Measurements from ENCODE around the gene UST. TPM values are rescaled to one million over a fixed set of nuclear protein-coding genes. Genes with fewer than 3 reads are reported as not detected.

UST gene
- total RNA-seq, 1 experiment from 2014 or later, result 6.1 TPM

DNA sequence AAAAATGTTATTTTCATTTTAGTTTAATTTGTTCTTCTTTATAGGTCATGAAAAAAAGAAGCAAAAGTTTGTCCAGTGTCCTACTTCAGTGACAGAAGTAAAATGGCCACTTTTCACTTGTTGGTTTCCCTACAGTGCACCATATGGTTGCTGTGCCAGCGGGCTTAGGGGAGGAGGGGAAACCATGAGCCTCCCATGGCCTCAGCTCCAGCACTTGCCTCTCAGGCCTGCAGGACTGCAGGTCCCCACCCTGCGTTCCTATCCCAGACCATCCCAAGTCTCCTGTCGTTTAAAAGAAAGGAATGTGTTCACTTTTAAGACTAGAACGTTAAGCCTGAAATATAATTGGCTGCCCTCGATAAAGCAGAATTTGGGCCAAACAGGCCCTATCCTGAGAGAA, 360.7 kb downstream of the UST start:
- H3K27ac ChIP-seq (ENCODE audit: low read depth, low read length), result no peak overlapping the region
- ChIA-PET CTCF (no interaction called here), POLR2A (no interaction called here), RAD21 (ENCODE audit: low non-redundant PET in 1 of 2, low total read pairs in 2 of 2, uncharacterized antibody in 2 of 2, unreplicated experiment in 2 of 2) (no interaction called here)
- no peaks in the 10 kb centered on the region for H3K79me2 ChIP-seq (ENCODE audit: insufficient read depth, low read length)
- H3K27me3 ChIP-seq (ENCODE audit: insufficient read depth, low read length), result no peaks in the 10 kb centered on the region
- no peaks in the 10 kb centered on the region for H3K4me1 ChIP-seq (ENCODE audit: control insufficient read depth in 1 of 2, insufficient read depth in 2 of 2, low read length in 2 of 2)
- no peak overlapping the region for H2AFZ ChIP-seq (ENCODE audit: low read depth, low read length, poor library complexity, severe bottlenecking)
- no peak overlapping the region for H3K4me2 ChIP-seq (ENCODE audit: low read length)
- H3K4me3 ChIP-seq (replicated peaks in 1 of 2; ENCODE audit: low read depth in 1 of 2, low read length in 2 of 2), result no peak overlapping the region
- DNase-seq (ENCODE audit: low read depth, low spot score), result no peak
- H3K36me3 ChIP-seq (ENCODE audit: control insufficient read depth in 1 of 2, insufficient read depth in 2 of 2, low read length in 2 of 2), result no peaks in the 10 kb centered on the region
- H3K9me3 ChIP-seq (ENCODE audit: control insufficient read depth in 1 of 2, insufficient read depth in 1 of 2, low read depth in 1 of 2, low read length in 2 of 2), result no peaks in the 10 kb centered on the region
- TF ChIP-seq TCF7L2 (IDR thresholded peaks at IDR 0.05; ENCODE audit: borderline replicate concordance, extremely low read depth, insufficient read depth, insufficient read length) (no peak), SIN3A (IDR thresholded peaks at IDR 0.05; ENCODE audit: low read depth) (no peak), ELF1 (IDR thresholded peaks at IDR 0.05; ENCODE audit: borderline replicate concordance, low read depth) (no peak), ZNF274 (IDR thresholded peaks at IDR 0.05; ENCODE audit: low read depth, low read length) (no peak), SP1 (IDR thresholded peaks at IDR 0.05; ENCODE audit: low read depth) (no peak), JUND (IDR thresholded peaks at IDR 0.05) (no peak), CBX3 (IDR thresholded peaks at IDR 0.05; ENCODE audit: low read depth) (no peak), CEBPB (IDR thresholded peaks at IDR 0.05; ENCODE audit: low read depth) (no peak), POLR2AphosphoS5 (IDR thresholded peaks at IDR 0.05; ENCODE audit: low read depth, low read length) (no peak), EGR1 (IDR thresholded peaks at IDR 0.05; ENCODE audit: low read depth) (no peak), RAD21 (IDR thresholded peaks at IDR 0.05; ENCODE audit: low read depth) (no peak), EZH2 (IDR thresholded peaks at IDR 0.05) (no peak), ZFX (IDR thresholded peaks at IDR 0.05) (no peak), SRF (IDR thresholded peaks at IDR 0.05; ENCODE audit: low read depth) (no peak), YY1 (IDR thresholded peaks at IDR 0.05; ENCODE audit: extremely low read depth, insufficient replicate concordance, low read depth, low read length) (no peak), POLR2A (IDR thresholded peaks at IDR 0.05; ENCODE audit: borderline replicate concordance, extremely low read depth, insufficient read depth, insufficient read length) (no peak)
- TF ChIP-seq, protein P1, sequence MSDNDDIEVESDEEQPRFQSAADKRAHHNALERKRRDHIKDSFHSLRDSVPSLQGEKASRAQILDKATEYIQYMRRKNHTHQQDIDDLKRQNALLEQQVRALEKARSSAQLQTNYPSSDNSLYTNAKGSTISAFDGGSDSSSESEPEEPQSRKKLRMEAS (IDR thresholded peaks at IDR 0.05), result no peak
- TF ChIP-seq, protein P2, sequence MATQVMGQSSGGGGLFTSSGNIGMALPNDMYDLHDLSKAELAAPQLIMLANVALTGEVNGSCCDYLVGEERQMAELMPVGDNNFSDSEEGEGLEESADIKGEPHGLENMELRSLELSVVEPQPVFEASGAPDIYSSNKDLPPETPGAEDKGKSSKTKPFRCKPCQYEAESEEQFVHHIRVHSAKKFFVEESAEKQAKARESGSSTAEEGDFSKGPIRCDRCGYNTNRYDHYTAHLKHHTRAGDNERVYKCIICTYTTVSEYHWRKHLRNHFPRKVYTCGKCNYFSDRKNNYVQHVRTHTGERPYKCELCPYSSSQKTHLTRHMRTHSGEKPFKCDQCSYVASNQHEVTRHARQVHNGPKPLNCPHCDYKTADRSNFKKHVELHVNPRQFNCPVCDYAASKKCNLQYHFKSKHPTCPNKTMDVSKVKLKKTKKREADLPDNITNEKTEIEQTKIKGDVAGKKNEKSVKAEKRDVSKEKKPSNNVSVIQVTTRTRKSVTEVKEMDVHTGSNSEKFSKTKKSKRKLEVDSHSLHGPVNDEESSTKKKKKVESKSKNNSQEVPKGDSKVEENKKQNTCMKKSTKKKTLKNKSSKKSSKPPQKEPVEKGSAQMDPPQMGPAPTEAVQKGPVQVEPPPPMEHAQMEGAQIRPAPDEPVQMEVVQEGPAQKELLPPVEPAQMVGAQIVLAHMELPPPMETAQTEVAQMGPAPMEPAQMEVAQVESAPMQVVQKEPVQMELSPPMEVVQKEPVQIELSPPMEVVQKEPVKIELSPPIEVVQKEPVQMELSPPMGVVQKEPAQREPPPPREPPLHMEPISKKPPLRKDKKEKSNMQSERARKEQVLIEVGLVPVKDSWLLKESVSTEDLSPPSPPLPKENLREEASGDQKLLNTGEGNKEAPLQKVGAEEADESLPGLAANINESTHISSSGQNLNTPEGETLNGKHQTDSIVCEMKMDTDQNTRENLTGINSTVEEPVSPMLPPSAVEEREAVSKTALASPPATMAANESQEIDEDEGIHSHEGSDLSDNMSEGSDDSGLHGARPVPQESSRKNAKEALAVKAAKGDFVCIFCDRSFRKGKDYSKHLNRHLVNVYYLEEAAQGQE (IDR thresholded peaks at IDR 0.05; ENCODE audit: low read depth), result no peak
- TF ChIP-seq, protein P3, sequence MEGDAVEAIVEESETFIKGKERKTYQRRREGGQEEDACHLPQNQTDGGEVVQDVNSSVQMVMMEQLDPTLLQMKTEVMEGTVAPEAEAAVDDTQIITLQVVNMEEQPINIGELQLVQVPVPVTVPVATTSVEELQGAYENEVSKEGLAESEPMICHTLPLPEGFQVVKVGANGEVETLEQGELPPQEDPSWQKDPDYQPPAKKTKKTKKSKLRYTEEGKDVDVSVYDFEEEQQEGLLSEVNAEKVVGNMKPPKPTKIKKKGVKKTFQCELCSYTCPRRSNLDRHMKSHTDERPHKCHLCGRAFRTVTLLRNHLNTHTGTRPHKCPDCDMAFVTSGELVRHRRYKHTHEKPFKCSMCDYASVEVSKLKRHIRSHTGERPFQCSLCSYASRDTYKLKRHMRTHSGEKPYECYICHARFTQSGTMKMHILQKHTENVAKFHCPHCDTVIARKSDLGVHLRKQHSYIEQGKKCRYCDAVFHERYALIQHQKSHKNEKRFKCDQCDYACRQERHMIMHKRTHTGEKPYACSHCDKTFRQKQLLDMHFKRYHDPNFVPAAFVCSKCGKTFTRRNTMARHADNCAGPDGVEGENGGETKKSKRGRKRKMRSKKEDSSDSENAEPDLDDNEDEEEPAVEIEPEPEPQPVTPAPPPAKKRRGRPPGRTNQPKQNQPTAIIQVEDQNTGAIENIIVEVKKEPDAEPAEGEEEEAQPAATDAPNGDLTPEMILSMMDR (IDR thresholded peaks at IDR 0.05 in 2 of 3, conservative IDR thresholded peaks at IDR 0.05 in 1 of 3; ENCODE audit: borderline replicate concordance in 1 of 3, insufficient read depth in 1 of 3, low read depth in 2 of 3, low read length in 2 of 3), result no peak
- TF ChIP-seq, protein P4, sequence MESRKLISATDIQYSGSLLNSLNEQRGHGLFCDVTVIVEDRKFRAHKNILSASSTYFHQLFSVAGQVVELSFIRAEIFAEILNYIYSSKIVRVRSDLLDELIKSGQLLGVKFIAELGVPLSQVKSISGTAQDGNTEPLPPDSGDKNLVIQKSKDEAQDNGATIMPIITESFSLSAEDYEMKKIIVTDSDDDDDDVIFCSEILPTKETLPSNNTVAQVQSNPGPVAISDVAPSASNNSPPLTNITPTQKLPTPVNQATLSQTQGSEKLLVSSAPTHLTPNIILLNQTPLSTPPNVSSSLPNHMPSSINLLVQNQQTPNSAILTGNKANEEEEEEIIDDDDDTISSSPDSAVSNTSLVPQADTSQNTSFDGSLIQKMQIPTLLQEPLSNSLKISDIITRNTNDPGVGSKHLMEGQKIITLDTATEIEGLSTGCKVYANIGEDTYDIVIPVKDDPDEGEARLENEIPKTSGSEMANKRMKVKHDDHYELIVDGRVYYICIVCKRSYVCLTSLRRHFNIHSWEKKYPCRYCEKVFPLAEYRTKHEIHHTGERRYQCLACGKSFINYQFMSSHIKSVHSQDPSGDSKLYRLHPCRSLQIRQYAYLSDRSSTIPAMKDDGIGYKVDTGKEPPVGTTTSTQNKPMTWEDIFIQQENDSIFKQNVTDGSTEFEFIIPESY (IDR thresholded peaks at IDR 0.05; ENCODE audit: extremely low read depth, insufficient replicate concordance, low read length), result no peak
- H4K20me1 ChIP-seq (ENCODE audit: insufficient read depth), result no peaks in the 10 kb centered on the region
- no TSS peak for BruUV-seq (replicated peaks)
- H3K9ac ChIP-seq (ENCODE audit: low read length), result no peak overlapping the region
- no peak for ATAC-seq
- H3K9me2 ChIP-seq (ENCODE audit: insufficient read depth), result no peaks in the 10 kb centered on the region
- intact Hi-C loops (cut with micrococcal nuclease), result no loop called here
